Panc1 (cell line): ENCODE measurements around the gene MYH1. TPM values are rescaled to one million over a fixed set of nuclear protein-coding genes. Genes with fewer than 3 reads are reported as not detected.
A peak's percentile ranks its signal among the peaks of the same experiment; 100 is the strongest.
"Not testable (repeated sequence)": the region's sequence is repeated elsewhere in the genome, so short reads cannot be mapped to it uniquely, and the experiment has no call there.

ENCODE experiments used
- ATAC-seq: fragments of 200-7000 bp; cut with Tn5 transposase; 2 replicates; pipeline ENCODE4 v1.9.1; 2020; ENCODE audit warnings: mild to moderate bottlenecking, moderate library complexity
- BruUV-seq: library from RNA; stranded (reverse); fragments of 400-500 nt; replicated peaks from 2 replicates; lab custom pipeline; 2021; lab: Mats Ljungman, UMichigan
- CTCF ChIA-PET: fragments of 300-600 bp; sonication (Branson Sonifier 250); formaldehyde crosslinking; loops from one replicate; lab custom pipeline; 2022; ENCODE audit warnings: antibody characterized with exemption; lab: Charles Lee
- POLR2A ChIA-PET: fragments of 300-600 bp; sonication (Branson Sonifier 250); formaldehyde crosslinking; loops from one replicate; lab custom pipeline; 2022; ENCODE audit warnings: antibody characterized with exemption; lab: Charles Lee
- DNase-seq: peaks from one replicate; pipeline ENCODE4 v3.0.0-alpha.2; 2010; ENCODE audit warnings: low read depth, low spot score
- H3K27ac ChIP-seq: 2 replicates; pipeline ENCODE4 v1.5.1; 2011; ENCODE audit warnings: mild to moderate bottlenecking, low read length, inconsistent platforms
- H3K27me3 ChIP-seq: fragments of 200-500 bp; sonication (Bioruptor generic); 2 replicates; pipeline ENCODE4 v1.6.0; 2014; ENCODE audit warnings: low read length, inconsistent platforms; ENCODE audit not compliant: control insufficient read depth, insufficient read depth
- H3K36me3 ChIP-seq: fragments of 200-500 bp; sonication (Bioruptor generic); 2 replicates; pipeline ENCODE4 v1.5.1; 2014; ENCODE audit warnings: inconsistent platforms, mild to moderate bottlenecking, low read length, moderate library complexity; ENCODE audit not compliant: control insufficient read depth, insufficient read depth
- H3K4me1 ChIP-seq: 2 replicates; pipeline ENCODE4 v1.5.1; 2011; ENCODE audit warnings: inconsistent platforms, mild to moderate bottlenecking, low read length, moderate library complexity; ENCODE audit not compliant: control insufficient read depth, insufficient read depth
- H3K4me3 ChIP-seq, 2 experiments: 2 replicates each; pipeline ENCODE4 v1.5.1; 2011 to 2012; ENCODE audit warnings: low read depth in 2 of 2, low read length in 2 of 2, mild to moderate bottlenecking in 2 of 2, inconsistent platforms in 1 of 2, moderate library complexity in 1 of 2
- H3K9me3 ChIP-seq: fragments of 200-500 bp; sonication (Bioruptor generic); 2 replicates; pipeline ENCODE4 v1.5.1; 2014; ENCODE audit warnings: low read depth, mild to moderate bottlenecking, inconsistent platforms, low read length, moderate library complexity; ENCODE audit not compliant: control insufficient read depth, insufficient read depth
- POLR2AphosphoS5 ChIP-seq: IDR thresholded peaks from 2 replicates; pipeline ENCODE4 v1.6.1; 2012; ENCODE audit warnings: mild to moderate bottlenecking, low read depth, low read length, moderate library complexity
- REST ChIP-seq, 2 experiments: IDR thresholded peaks; 2 replicates each; pipeline ENCODE4 v1.6.1; 2011 to 2012; ENCODE audit warnings: low read depth in 2 of 2, control low read depth in 1 of 2, low read length in 1 of 2, mild to moderate bottlenecking in 1 of 2, moderate library complexity in 1 of 2; ENCODE audit not compliant: insufficient read depth in 1 of 2
- SIN3A ChIP-seq: IDR thresholded peaks from 2 replicates; pipeline ENCODE4 v1.6.1; 2012; ENCODE audit warnings: low read depth, mild to moderate bottlenecking, low read length, moderate library complexity, borderline replicate concordance; ENCODE audit not compliant: insufficient read depth
- TCF7L2 ChIP-seq: IDR thresholded peaks from 2 replicates; pipeline ENCODE4 v1.6.1; 2011; ENCODE audit warnings: mild to moderate bottlenecking, low read depth, low read length, inconsistent platforms
- in situ Hi-C: cut with HindIII; loops from 2 replicates; pipeline ENCODE4 v1.10.0; 2016; ENCODE audit warnings: low sequenced_read_pairs, low pct_unique_long_range_greater_than_20kb
- intact Hi-C: fragments of 100-400 bp; cut with micrococcal nuclease; formaldehyde crosslinking; loops from one replicate; pipeline ENCODE4 v1.10.0; 2022; ENCODE audit not compliant: unreplicated experiment
- total RNA-seq: library from RNA; stranded (reverse); gene quantifications from one replicate; pipeline ENCODE4 v1.2.1, GENCODE V29; 2021; ENCODE audit not compliant: unreplicated experiment
- TF ChIP-seq, protein P1 (sequence below): fragments of 450-650 bp; IDR thresholded peaks from 2 replicates; pipeline ENCODE4 v1.5.1; 2017; ENCODE audit warnings: mild to moderate bottlenecking

The MYH1 gene
- total RNA-seq, 1 experiment from 2014 or later, result not detected

DNA sequence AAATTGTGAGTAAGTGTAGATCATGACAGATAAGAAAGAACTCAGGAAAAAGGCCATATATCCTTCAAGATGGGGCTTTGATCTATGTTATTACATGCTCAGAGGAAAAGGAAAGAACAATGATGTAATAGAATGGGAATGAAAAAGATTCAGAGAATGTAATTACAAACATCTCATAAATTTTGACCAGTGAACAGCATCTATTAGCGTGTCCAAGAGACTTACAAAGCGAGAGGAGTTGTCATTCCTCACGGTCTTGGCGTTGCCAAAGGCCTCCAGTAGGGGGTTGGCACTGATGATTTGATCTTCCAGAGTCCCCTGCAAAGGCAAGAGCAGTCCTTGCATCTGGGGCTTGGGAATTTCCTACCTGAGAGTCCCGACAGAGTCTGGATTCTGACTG lies 25.1 kb upstream of the MYH1 start:
- H3K4me3 ChIP-seq, in situ Hi-C loops, ATAC-seq, POLR2A ChIA-PET, BruUV-seq, H3K36me3 ChIP-seq, H3K9me3 ChIP-seq, H3K27me3 ChIP-seq, CTCF ChIA-PET, DNase-seq, H3K27ac ChIP-seq, intact Hi-C loops, H3K4me1 ChIP-seq: not testable (repeated sequence)
- TF ChIP-seq, protein P1, sequence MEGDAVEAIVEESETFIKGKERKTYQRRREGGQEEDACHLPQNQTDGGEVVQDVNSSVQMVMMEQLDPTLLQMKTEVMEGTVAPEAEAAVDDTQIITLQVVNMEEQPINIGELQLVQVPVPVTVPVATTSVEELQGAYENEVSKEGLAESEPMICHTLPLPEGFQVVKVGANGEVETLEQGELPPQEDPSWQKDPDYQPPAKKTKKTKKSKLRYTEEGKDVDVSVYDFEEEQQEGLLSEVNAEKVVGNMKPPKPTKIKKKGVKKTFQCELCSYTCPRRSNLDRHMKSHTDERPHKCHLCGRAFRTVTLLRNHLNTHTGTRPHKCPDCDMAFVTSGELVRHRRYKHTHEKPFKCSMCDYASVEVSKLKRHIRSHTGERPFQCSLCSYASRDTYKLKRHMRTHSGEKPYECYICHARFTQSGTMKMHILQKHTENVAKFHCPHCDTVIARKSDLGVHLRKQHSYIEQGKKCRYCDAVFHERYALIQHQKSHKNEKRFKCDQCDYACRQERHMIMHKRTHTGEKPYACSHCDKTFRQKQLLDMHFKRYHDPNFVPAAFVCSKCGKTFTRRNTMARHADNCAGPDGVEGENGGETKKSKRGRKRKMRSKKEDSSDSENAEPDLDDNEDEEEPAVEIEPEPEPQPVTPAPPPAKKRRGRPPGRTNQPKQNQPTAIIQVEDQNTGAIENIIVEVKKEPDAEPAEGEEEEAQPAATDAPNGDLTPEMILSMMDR, result peak; percentile 11; the same call in 1 of the 2 replicates

DNA sequence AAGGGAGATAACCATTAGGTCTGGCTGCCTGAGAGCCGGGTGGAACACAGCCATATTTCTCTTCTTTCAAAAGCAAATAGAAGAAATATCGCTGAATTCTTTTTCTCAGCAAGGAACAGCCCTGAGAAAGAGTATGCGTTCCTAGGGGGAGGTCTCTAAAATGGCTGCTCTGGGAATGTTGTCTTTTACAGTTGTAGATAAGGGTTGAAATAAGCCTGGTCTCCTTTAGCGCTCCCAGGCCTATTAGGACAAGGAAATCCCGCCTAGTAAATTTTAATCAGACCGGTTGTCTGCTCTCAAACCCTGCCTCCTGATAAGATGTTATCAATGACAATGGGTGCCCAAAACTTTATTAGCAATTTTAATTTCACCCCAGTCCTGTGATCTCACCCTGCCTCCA lies 22.8 kb upstream of the MYH1 start:
- H3K4me1 ChIP-seq, H3K4me3 ChIP-seq, intact Hi-C loops, POLR2A ChIA-PET, in situ Hi-C loops, H3K27ac ChIP-seq, ATAC-seq, CTCF ChIA-PET, H3K9me3 ChIP-seq, DNase-seq, H3K27me3 ChIP-seq, H3K36me3 ChIP-seq, BruUV-seq: not testable (repeated sequence)

- Histone ChIP-seq H3K27me3 (no peaks in the 10 kb centered on the region), H3K36me3 (no peaks in the 10 kb centered on the region), H3K9me3 (no peaks in the 10 kb centered on the region), H3K4me3 (no peak overlapping the region), H3K27ac (no peak overlapping the region), H3K4me1 (no peaks in the 10 kb centered on the region)
- ATAC-seq, result no peak
- BruUV-seq, result no TSS peak
- ChIA-PET POLR2A (no interaction called here), CTCF (no interaction called here)
- DNase-seq, result no peak
- in situ Hi-C loops (no loop called here), intact Hi-C loops (no loop called here)
- TF ChIP-seq TCF7L2 (no peak), POLR2AphosphoS5 (no peak), SIN3A (no peak), REST (IDR thresholded peaks at IDR 0.05; ENCODE audit: insufficient read depth in 1 of 2, low read depth in 2 of 2, low read length in 1 of 2) (no peak)
- TF ChIP-seq, protein P1, result no peak
Measured at GRCh38 chr17:10532026-10532425, 13.7 kb upstream of the MYH1 start.
